Spleen (tissue), 7 donors: ENCODE measurements around the gene CAV1.

Source experiments
- POLR2A ChIP-seq, 3 donors: fragments of 450-650 bp; IDR thresholded peaks; one replicate each; pipeline ENCODE4 v1.5.1; 2017; ENCODE audit warnings: antibody characterized with exemption in 3 of 3, mild to moderate bottlenecking in 1 of 3
- TF ChIP-seq, protein P1 (sequence below), 11 experiments: fragments of 200-600 bp in 7 of 11; fragments of 450-650 bp in 4 of 11; sonication (generic) in 4 of 11; IDR thresholded peaks in 8 of 11; conservative IDR thresholded peaks in 3 of 11; 1 replicate in 7 of 11; 2 replicates in 4 of 11; pipeline versions ENCODE4 v1.4.0 to v1.8.0; 2016 to 2021; ENCODE audit warnings: antibody characterized with exemption in 11 of 11, inconsistent platforms in 4 of 11, mild to moderate bottlenecking in 1 of 11
- donor health status: DM: no; HTN: no; CAD: no; lungs with moderate emphysema.
- donor health status: DM: no; HTN: no; CAD: no.
- donor health status: DM: no; HTN: no; CAD: no.

DNA sequence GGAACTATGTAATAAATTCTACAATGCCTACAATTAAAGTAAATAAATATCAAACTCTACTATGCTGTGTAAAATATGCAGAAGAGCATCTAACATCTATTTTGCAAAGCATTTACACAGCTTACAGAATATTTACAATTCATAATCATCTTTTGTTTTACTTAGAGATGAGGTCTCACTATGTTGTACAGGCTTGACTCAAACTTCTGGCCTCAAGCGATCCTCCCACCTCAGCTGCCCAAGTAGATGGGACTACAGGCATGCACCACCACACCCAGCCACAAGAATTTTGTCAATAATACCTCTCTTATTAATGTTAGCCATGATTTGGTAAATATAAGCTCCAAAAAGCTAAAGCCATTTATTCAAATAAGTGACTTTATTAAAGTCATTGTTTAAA is 47.2 kb upstream of the CAV1 start:
- no peak for TF ChIP-seq POLR2A (IDR thresholded peaks at IDR 0.05)
- TF ChIP-seq, protein P1, sequence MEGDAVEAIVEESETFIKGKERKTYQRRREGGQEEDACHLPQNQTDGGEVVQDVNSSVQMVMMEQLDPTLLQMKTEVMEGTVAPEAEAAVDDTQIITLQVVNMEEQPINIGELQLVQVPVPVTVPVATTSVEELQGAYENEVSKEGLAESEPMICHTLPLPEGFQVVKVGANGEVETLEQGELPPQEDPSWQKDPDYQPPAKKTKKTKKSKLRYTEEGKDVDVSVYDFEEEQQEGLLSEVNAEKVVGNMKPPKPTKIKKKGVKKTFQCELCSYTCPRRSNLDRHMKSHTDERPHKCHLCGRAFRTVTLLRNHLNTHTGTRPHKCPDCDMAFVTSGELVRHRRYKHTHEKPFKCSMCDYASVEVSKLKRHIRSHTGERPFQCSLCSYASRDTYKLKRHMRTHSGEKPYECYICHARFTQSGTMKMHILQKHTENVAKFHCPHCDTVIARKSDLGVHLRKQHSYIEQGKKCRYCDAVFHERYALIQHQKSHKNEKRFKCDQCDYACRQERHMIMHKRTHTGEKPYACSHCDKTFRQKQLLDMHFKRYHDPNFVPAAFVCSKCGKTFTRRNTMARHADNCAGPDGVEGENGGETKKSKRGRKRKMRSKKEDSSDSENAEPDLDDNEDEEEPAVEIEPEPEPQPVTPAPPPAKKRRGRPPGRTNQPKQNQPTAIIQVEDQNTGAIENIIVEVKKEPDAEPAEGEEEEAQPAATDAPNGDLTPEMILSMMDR (IDR thresholded peaks at IDR 0.05 in 8 of 11, conservative IDR thresholded peaks at IDR 0.05 in 3 of 11): no peak
